Activated CD4-positive, alpha-beta T cell treated with anti-CD3 and anti-CD28 coated beads for 1 hour (primary cell): Measurements from ENCODE around the gene NOSIP.

ENCODE experiments used
- DNase-seq: peaks from one replicate; pipeline ENCODE4 v3.0.0-alpha.2; 2020

NOSIP gene

GRCh38 chr19:49570138-49570856 is 10.1 kb downstream of the NOSIP start:
- peak; percentile 55 for DNase-seq

GRCh38 chr19:49567861-49568441 is 12.4 kb downstream of the NOSIP start:
- DNase-seq = peak; percentile 54

GRCh38 chr19:49566302-49566701 is 14.1 kb downstream of the NOSIP start:
- no peak for DNase-seq

GRCh38 chr19:49565261-49565660 is 15.1 kb downstream of the NOSIP start:
- DNase-seq = no peak

GRCh38 chr19:49564616-49565045 is 15.7 kb downstream of the NOSIP start:
- DNase-seq = no peak

- no peak for DNase-seq
These were observed 19.9 kb downstream of the NOSIP start for GRCh38 chr19:49560358-49560900.

- DNase-seq = no peak
These were observed 20.4 kb downstream of the NOSIP start for GRCh38 chr19:49559928-49560327.

- DNase-seq = no peak
These were observed 20.9 kb downstream of the NOSIP start for GRCh38 chr19:49559443-49559842.

- no peak for DNase-seq
These were observed 21.8 kb downstream of the NOSIP start for GRCh38 chr19:49558591-49558990.

GRCh38 chr19:49557641-49558325 is 22.6 kb downstream of the NOSIP start:
- DNase-seq = no peak

- no peak for DNase-seq
These were observed 23.7 kb downstream of the NOSIP start for GRCh38 chr19:49556412-49557398.

GRCh38 chr19:49555600-49556411 is 24.6 kb downstream of the NOSIP start:
- peak; percentile 71 for DNase-seq

- DNase-seq = no peak
These were observed 25.6 kb downstream of the NOSIP start for GRCh38 chr19:49554701-49555181.

GRCh38 chr19:49553451-49554271 is 26.7 kb downstream of the NOSIP start:
- DNase-seq = peak; percentile 46

- no peak for DNase-seq
These were observed 27.6 kb downstream of the NOSIP start for GRCh38 chr19:49552749-49553148.

GRCh38 chr19:49551531-49551930 is 28.8 kb downstream of the NOSIP start:
- no peak for DNase-seq

GRCh38 chr19:49549045-49549444 is 31.3 kb downstream of the NOSIP start:
- no peak for DNase-seq

GRCh38 chr19:49546825-49547565 is 33.4 kb downstream of the NOSIP start:
- peak; percentile 37 for DNase-seq

- DNase-seq = no peak
These were observed 36.2 kb downstream of the NOSIP start for GRCh38 chr19:49544154-49544553.

GRCh38 chr19:49543032-49543431 is 37.3 kb downstream of the NOSIP start:
- no peak for DNase-seq
